IMR-90 (cell line): ENCODE data around the gene NFE2. TPM values are rescaled to one million over a fixed set of nuclear protein-coding genes. Genes with fewer than 3 reads are reported as not detected.

Experiments
- ATAC-seq: fragments of 200-7000 bp; cut with Tn5 transposase; 2 replicates; pipeline ENCODE4 v1.9.1; 2020; ENCODE audit warnings: low read depth, mild to moderate bottlenecking, moderate library complexity
- BruUV-seq: library from RNA; stranded (reverse); fragments of 400-500 nt; replicated peaks from 2 replicates; lab custom pipeline; 2021; lab: Mats Ljungman, UMichigan
- CTCF ChIA-PET: fragments of 300-600 bp; formaldehyde crosslinking; extraction: SDS; loops from one replicate; lab custom pipeline; 2021; ENCODE audit warnings: antibody characterized with exemption; lab: Yijun Ruan, JAX
- POLR2A ChIA-PET: fragments of 300-600 bp; sonication (Branson Sonifier 250); formaldehyde crosslinking; loops from one replicate; lab custom pipeline; 2022; ENCODE audit warnings: antibody characterized with exemption; ENCODE audit not compliant: unreplicated experiment; lab: Charles Lee
- DNase-seq: peaks from one replicate; pipeline ENCODE4 v3.0.0; 2013
- H2AFZ ChIP-seq: replicated peaks from 2 replicates; pipeline ENCODE3; 2013; ENCODE audit warnings: low read length, mild to moderate bottlenecking; ENCODE audit not compliant: poor library complexity
- H2AK5ac ChIP-seq: 2 replicates; pipeline ENCODE4 v1.6.1; 2013; ENCODE audit warnings: low read depth, low read length, inconsistent platforms
- H2AK9ac ChIP-seq: replicated peaks from 2 replicates; pipeline ENCODE3; 2013; ENCODE audit warnings: mild to moderate bottlenecking, low read depth, low read length, moderate library complexity; ENCODE audit not compliant: poor library complexity
- H2BK120ac ChIP-seq: 2 replicates; pipeline ENCODE4 v1.6.1; 2013; ENCODE audit warnings: low read depth, low read length, inconsistent platforms
- H2BK15ac ChIP-seq: 3 replicates; pipeline ENCODE4 v1.6.1; 2013; ENCODE audit warnings: low read depth, low read length, inconsistent platforms
- H2BK20ac ChIP-seq: 2 replicates; pipeline ENCODE4 v1.6.1; 2013; ENCODE audit warnings: low read depth, mild to moderate bottlenecking, inconsistent platforms, low read length, moderate library complexity
- H2BK5ac ChIP-seq: 2 replicates; pipeline ENCODE4 v1.6.1; 2013; ENCODE audit warnings: mild to moderate bottlenecking, low read depth, low read length, inconsistent platforms; ENCODE audit not compliant: poor library complexity, severe bottlenecking
- H3K14ac ChIP-seq: replicated peaks from 2 replicates; pipeline ENCODE4 v1.6.1; 2013; ENCODE audit warnings: low read depth, low read length, inconsistent platforms
- H3K18ac ChIP-seq: 2 replicates; pipeline ENCODE4 v1.6.1; 2013; ENCODE audit warnings: low read depth, low read length, control low read depth
- H3K23ac ChIP-seq: 2 replicates; pipeline ENCODE4 v1.6.1; 2013; ENCODE audit warnings: low read depth, low read length, inconsistent platforms
- H3K27ac ChIP-seq: 2 replicates; pipeline ENCODE4 v1.5.1; 2013; ENCODE audit warnings: mild to moderate bottlenecking, control low read depth, low read length; ENCODE audit not compliant: insufficient read depth
- H3K27me3 ChIP-seq: 2 replicates; pipeline ENCODE4 v1.6.1; 2013; ENCODE audit warnings: low read length; ENCODE audit not compliant: control insufficient read depth, insufficient read depth
- H3K36me3 ChIP-seq: 2 replicates; pipeline ENCODE4 v1.6.1; 2013; ENCODE audit warnings: low read length, mixed read lengths; ENCODE audit not compliant: control insufficient read depth, insufficient read depth
- H3K4ac ChIP-seq: 2 replicates; pipeline ENCODE4 v1.6.1; 2013; ENCODE audit warnings: low read depth, low read length, inconsistent platforms
- H3K4me1 ChIP-seq: 2 replicates; pipeline ENCODE4 v1.6.1; 2013; ENCODE audit warnings: low read length, mixed read lengths; ENCODE audit not compliant: control insufficient read depth, insufficient read depth
- H3K4me2 ChIP-seq: 2 replicates; pipeline ENCODE4 v1.6.1; 2013; ENCODE audit warnings: low read depth, mild to moderate bottlenecking, control low read depth, low read length, moderate library complexity
- H3K4me3 ChIP-seq: 2 replicates; pipeline ENCODE4 v1.5.1; 2013; ENCODE audit warnings: low read depth, mild to moderate bottlenecking, control low read depth, low read length, moderate library complexity; ENCODE audit not compliant: insufficient read depth
- H3K56ac ChIP-seq: 2 replicates; pipeline ENCODE4 v1.6.1; 2013; ENCODE audit warnings: low read length, inconsistent platforms; ENCODE audit not compliant: insufficient read depth; ENCODE audit errors: extremely low read depth
- H3K79me1 ChIP-seq, 2 experiments: 2 replicates each; pipeline ENCODE4 v1.6.1; 2013; ENCODE audit warnings: low read length in 2 of 2, inconsistent platforms in 1 of 2, low read depth in 1 of 2
- H3K9ac ChIP-seq: 2 replicates; pipeline ENCODE4 v1.6.1; 2013; ENCODE audit warnings: low read depth, low read length, control low read depth
- H3K9me1 ChIP-seq: 2 replicates; pipeline ENCODE4 v1.6.1; 2013; ENCODE audit warnings: low read length, inconsistent platforms; ENCODE audit not compliant: insufficient read depth
- H3K9me3 ChIP-seq: 2 replicates; pipeline ENCODE4 v1.6.1; 2013; ENCODE audit warnings: low read length; ENCODE audit not compliant: control insufficient read depth, insufficient read depth
- H4K20me1 ChIP-seq: 2 replicates; pipeline ENCODE4 v1.6.1; 2013; ENCODE audit warnings: low read length, inconsistent platforms; ENCODE audit not compliant: insufficient read depth
- H4K5ac ChIP-seq: 2 replicates; pipeline ENCODE4 v1.6.1; 2013; ENCODE audit warnings: mild to moderate bottlenecking, low read depth, low read length, control low read depth
- H4K8ac ChIP-seq, 2 experiments: 2 replicates each; pipeline ENCODE4 v1.6.1; 2013; ENCODE audit warnings: low read depth in 2 of 2, low read length in 2 of 2, control low read depth in 1 of 2, inconsistent platforms in 1 of 2
- H4K91ac ChIP-seq: 2 replicates; pipeline ENCODE4 v1.6.1; 2013; ENCODE audit warnings: low read depth, low read length, inconsistent platforms; ENCODE audit not compliant: insufficient read depth
- CEBPB ChIP-seq: IDR thresholded peaks from 2 replicates; pipeline ENCODE4 v1.6.1; 2012; ENCODE audit warnings: low read depth, low read length, improper control_type of control experiment
- MAFK ChIP-seq: IDR thresholded peaks from 2 replicates; pipeline ENCODE4 v1.6.1; 2012; ENCODE audit warnings: low read depth, low read length, improper control_type of control experiment
- MAZ ChIP-seq: IDR thresholded peaks from 2 replicates; pipeline ENCODE4 v1.6.1; 2012; ENCODE audit warnings: low read depth, mild to moderate bottlenecking, low read length, improper control_type of control experiment, moderate library complexity, borderline replicate concordance
- POLR2A ChIP-seq: IDR thresholded peaks from 2 replicates; pipeline ENCODE4 v1.6.1; 2012; ENCODE audit warnings: mild to moderate bottlenecking, low read depth, low read length
- RFX5 ChIP-seq: IDR thresholded peaks from 2 replicates; pipeline ENCODE4 v1.8.0; 2012; ENCODE audit warnings: low read depth, mild to moderate bottlenecking, low read length, moderate library complexity
- SMC3 ChIP-seq: fragments of 150-350 bp; IDR thresholded peaks from 2 replicates; pipeline ENCODE4 v1.6.1; 2016; ENCODE audit warnings: low read depth, mild to moderate bottlenecking, antibody characterized with exemption, low read length, moderate library complexity
- WGBS, 2 experiments: methylation state at CpG; one replicate each; pipeline versions ENCODE4 v1.1.5 to v1.1.7; 2013; ENCODE audit warnings: missing lambda C conversion rate in 2 of 2; ENCODE audit not compliant: insufficient read length in 1 of 2; ENCODE audit errors: extremely low coverage in 2 of 2; 5-methylcytosine and 5-hydroxymethylcytosine counted together
- dilution Hi-C: fragments of 300-500 bp; cut with HindIII; formaldehyde crosslinking; loops from one replicate; pipeline ENCODE4 v1.14.3; 2018; ENCODE audit warnings: low sequenced_read_pairs; ENCODE audit not compliant: unreplicated experiment
- in situ Hi-C: fragments of 300-500 bp; cut with MboI; formaldehyde crosslinking; loops from 3 replicates; pipeline ENCODE4 v1.14.3; 2019; ENCODE audit warnings: low sequenced_read_pairs, inconsistent platforms, mixed read lengths
- intact Hi-C: fragments of 100-400 bp; cut with micrococcal nuclease; formaldehyde crosslinking; loops from 2 replicates; pipeline ENCODE4 v1.10.0; 2022
- polyA plus RNA-seq, 3 experiments: library from polyadenylated mRNA; depleted of rRNA; stranded (reverse); fragments of >200 nt; gene quantifications; 2 replicates each; pipeline ENCODE4 v1.2.3, GENCODE V29; 2012; ENCODE audit warnings: low replicate concordance in 1 of 3
- total RNA-seq: library from RNA; depleted of rRNA; stranded (reverse); fragments of >200 nt; gene quantifications from 2 replicates; pipeline ENCODE4 v1.2.3, GENCODE V29; 2012
- TF ChIP-seq, protein P1 (sequence below): fragments of 150-350 bp; IDR thresholded peaks from 2 replicates; pipeline ENCODE4 v1.6.1; 2017; ENCODE audit warnings: mild to moderate bottlenecking, antibody characterized with exemption, low read length, low read depth

Gene NFE2
- total and polyA plus RNA-seq, 2 of the 4 experiments (the other 2 are of a cell fraction) = 0.18 to 0.32 TPM

GRCh38 chr12:54311051-54311450 lies 10.2 kb upstream of the NFE2 start:
- dilution Hi-C loops = no loop called here

More at GRCh38 chr12:54311051-54311450, 10.2 kb upstream of the NFE2 start:
- H3K27me3 ChIP-seq = peaks cover 6% of the 10 kb centered on the region
- intact Hi-C loops (no loop called here), in situ Hi-C loops (no loop called here)
- no peak overlapping the region for H4K5ac ChIP-seq
- ChIA-PET POLR2A (interaction anchor here (0.7 kb wide), 1 partner anchor 9 kb away, joined by 16 read pairs; no protein-coding TSS in a partner anchor), CTCF (interaction anchor here (0.5 kb wide), 1 partner anchor 257 kb away, joined by 3 read pairs; no protein-coding TSS in a partner anchor)
- H2BK15ac ChIP-seq = no peak overlapping the region
- no peak overlapping the region for H2BK5ac ChIP-seq
- H3K9me3 ChIP-seq = no peaks in the 10 kb centered on the region
- no peak overlapping the region for H3K23ac ChIP-seq
- no peak overlapping the region for H3K18ac ChIP-seq
- no peaks in the 10 kb centered on the region for H4K20me1 ChIP-seq
- WGBS, 2 experiments = no CpG with 5 or more reads among the region's 2 CpGs
- H3K4me1 ChIP-seq = no peaks in the 10 kb centered on the region
- H4K8ac ChIP-seq = no peak overlapping the region
- H3K4ac ChIP-seq = no peak overlapping the region
- H3K9me1 ChIP-seq = no peaks in the 10 kb centered on the region
- no peak for DNase-seq
- H4K91ac ChIP-seq = no peak overlapping the region
- no peak overlapping the region for H3K9ac ChIP-seq
- no peaks in the 10 kb centered on the region for H3K36me3 ChIP-seq
- H2AFZ ChIP-seq = no peak overlapping the region
- no peak overlapping the region for H3K27ac ChIP-seq
- H2AK5ac ChIP-seq = no peak overlapping the region
- no peak overlapping the region for H2AK9ac ChIP-seq
- no peak overlapping the region for H3K14ac ChIP-seq
- no peak overlapping the region for H3K4me3 ChIP-seq
- H2BK120ac ChIP-seq = no peak overlapping the region
- no TSS peak for BruUV-seq
- no peak overlapping the region for H2BK20ac ChIP-seq
- H3K4me2 ChIP-seq = no peak overlapping the region
- no peaks in the 10 kb centered on the region for H3K79me1 ChIP-seq
- H3K56ac ChIP-seq = no peak overlapping the region
- TF ChIP-seq RFX5 (no peak), MAFK (no peak), CEBPB (no peak), MAZ (no peak), SMC3 (no peak), POLR2A (no peak)
- TF ChIP-seq, protein P1, sequence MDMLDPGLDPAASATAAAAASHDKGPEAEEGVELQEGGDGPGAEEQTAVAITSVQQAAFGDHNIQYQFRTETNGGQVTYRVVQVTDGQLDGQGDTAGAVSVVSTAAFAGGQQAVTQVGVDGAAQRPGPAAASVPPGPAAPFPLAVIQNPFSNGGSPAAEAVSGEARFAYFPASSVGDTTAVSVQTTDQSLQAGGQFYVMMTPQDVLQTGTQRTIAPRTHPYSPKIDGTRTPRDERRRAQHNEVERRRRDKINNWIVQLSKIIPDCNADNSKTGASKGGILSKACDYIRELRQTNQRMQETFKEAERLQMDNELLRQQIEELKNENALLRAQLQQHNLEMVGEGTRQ = no peak
- ATAC-seq = no peak
